GM19238 (cell line): ENCODE results near the gene EPAS1.

ENCODE experiments used
- DNase-seq: peaks from one replicate; pipeline ENCODE4 v3.0.0; 2011; ENCODE audit warnings: low spot score; ENCODE audit not compliant: insufficient read length

The EPAS1 gene

GRCh38 chr2:46404181-46404759 is 107.1 kb downstream of the EPAS1 start:
- no peak for DNase-seq

DNA sequence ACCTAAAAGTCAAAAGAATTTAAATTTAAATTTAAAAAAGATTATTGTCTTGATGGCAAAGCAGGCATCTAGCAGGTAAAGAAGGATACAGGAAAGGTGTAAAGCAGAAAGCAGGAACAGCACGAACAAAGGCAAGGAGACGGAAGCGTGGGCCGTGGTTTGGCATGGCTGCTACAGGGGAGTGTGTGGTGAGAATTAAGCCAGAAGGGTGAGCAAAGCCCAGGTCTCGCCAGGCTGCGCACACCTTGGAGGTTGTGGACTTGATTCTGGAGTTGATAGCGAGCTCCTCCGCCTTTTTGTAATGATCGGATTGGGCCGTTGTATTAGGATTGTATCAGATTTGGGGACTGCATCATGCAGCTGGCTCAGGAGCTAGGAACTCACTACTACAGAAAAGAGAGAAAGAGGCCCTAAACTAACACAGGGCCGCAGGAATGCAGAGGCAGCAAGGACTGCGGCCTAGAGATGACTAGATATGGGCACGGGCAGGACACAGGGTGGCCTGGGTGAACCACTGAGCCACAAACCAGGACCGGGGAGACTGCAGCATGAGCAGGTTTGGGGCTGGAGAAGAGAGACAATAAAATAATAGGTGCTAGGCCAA is 110.7 kb downstream of the EPAS1 start:
- no peak for DNase-seq

GRCh38 chr2:46409756-46410155 is 112.5 kb downstream of the EPAS1 start:
- DNase-seq = no peak

DNA sequence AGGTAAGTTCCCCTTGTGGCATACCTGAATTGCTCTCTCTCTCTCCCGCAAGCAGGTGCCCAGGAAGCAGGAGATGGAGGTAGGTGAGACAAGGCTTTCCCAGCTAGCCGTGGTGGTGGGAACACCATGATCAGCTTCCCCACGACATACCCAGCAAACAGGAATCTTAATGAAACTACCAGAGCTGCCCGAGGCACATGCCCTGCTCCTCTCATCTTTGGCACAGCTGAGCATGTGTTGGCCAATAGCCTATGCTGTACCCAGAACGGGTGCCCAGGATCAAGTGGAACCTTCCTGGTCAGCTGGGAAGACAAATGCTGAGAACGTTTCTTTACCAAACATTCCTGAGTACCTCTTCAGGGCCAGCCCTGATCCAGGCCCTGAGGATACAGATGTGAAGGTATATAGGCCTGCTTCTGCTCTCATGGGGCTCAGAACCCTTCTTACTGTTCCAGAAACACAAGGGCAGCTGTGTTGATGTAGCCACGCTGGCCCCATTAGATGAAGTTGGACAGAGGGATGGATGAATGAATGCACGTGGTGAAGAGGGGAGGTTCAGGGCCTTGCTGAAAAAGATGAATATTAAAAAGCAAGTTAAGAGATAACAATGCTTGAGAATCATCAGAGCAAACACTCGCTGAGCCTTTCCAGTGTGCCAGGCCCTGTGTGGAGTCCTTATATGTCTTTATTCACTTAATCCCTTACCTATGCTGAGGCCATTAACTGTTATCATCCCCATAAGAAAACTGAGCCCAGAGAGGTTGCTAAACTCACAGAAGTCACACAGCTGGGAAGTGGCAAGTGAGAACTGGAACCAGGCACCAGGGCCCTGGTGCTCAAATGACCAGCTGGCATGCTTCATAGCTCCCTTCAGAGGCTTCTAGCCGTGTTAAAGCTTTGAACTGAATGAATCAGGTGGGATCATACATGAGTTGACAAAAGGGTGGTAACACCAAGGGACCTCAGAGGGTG is 113.4 kb downstream of the EPAS1 start:
- DNase-seq = no peak

- DNase-seq = no peak
Measured at GRCh38 chr2:46411245-46411641, 114.0 kb downstream of the EPAS1 start.

DNA sequence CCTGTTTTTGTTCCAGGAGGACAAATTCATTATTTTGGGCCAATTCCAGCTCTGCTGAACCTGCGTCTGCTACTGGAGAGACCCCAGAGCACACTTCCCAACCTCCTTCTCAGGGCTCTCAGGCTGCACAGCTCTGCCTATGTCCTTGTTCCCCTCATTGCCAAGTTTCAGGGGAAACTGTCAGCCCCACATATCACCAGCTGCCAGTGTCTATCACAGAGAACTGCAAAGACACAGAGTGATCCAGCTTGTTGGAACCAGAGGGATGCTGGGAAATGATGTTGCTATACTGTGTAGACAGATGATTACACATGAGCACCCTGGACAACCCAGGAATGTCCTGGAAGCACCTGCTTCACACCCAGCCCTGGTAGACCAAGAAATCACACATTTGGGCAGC is 114.8 kb downstream of the EPAS1 start:
- no peak for DNase-seq

DNA sequence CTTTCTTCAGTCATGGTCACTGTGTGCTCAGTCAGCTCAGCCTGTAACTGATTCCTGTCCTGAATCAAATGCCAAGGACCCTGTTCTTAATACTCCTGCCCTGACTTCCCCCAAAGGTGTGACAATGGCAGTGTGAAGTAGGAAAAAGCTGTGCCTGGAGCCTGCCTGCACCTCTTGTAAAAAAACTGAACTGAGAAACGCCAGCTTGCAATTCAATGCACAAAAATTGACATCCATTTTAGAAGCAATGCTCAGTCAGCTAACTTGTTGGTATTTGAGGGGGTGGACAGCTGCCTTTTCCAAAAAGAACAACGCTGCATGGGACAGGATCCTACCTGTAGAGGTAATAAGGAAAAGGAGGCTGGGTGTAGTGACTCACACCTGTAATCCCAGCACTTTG is 115.9 kb downstream of the EPAS1 start:
- DNase-seq = no peak

DNA sequence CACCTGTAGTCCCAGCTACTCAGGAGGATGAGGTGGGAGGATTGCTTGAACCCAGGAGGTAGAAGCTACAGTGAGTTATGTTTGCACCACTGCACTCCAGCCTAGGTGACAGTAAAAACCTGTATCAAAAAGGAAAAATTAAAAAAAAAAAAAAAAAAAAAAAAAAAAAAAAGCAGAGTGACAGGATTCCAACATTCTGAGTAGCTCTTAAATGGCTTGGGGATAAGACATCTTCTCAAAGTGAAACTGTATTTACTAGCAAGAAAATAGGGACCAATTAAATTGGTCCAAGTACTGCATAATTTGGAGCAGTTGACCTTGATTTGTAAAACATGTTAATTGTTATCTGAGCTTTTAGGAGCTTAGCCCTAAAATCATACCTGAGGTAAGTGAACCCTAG is 116.4 kb downstream of the EPAS1 start:
- DNase-seq = no peak

- no peak for DNase-seq
Measured at GRCh38 chr2:46414701-46415100, 117.5 kb downstream of the EPAS1 start.

DNA sequence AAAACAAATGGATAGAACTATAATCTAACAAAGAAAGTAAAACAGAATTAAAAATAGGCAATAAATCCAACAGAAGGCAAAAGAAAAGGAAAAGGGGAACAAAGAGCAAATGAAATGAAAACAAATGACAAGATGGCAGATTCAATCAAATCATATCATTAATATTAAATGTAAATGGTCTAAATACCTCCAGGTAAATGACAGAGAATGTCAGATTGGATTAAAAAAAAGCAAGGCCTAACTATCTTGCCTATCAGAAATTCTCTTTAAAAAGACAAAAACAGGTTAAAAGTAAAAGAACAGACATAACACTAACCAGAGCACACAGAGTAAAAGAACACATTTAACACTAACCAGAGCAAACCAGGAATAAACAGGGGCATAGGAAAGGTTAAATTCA is 119.1 kb downstream of the EPAS1 start:
- DNase-seq = no peak

DNA sequence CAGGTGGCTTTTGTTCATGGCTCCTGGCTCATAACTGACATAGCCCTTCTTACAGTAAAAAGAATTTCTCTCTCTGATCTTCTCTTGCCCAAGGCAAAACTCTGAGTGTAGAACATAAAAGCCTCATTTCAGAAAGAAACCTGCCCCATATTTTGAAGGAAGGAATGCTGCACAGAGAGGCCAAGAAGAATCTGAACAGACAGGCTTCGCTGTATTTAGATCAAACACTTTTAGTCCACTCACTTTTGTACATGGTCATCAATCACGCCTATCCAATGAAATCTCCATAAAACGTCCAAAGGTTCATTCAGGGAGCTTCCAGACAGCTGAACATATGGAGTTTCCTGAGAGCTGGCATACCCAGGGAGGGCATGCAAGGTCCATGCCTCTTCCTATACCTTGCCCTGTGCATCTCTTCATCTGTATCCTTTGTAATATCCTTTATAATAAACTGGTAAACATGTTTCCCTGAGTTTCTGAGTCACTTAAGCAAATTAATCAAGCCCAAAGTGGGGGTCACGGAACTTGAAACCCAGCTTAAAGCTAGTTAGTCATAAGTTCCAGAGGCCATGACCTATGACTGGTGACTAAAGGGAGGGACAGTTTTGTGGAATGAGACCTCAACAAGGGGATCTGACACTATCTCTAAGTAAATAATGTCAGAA is 119.7 kb downstream of the EPAS1 start:
- DNase-seq = no peak

- no peak for DNase-seq
Measured at GRCh38 chr2:46420945-46421344, 123.7 kb downstream of the EPAS1 start.

GRCh38 chr2:46421361-46421760 is 124.2 kb downstream of the EPAS1 start:
- no peak for DNase-seq

- no peak for DNase-seq
Measured at GRCh38 chr2:46422717-46423394, 125.6 kb downstream of the EPAS1 start.

GRCh38 chr2:46424937-46425336 is 127.7 kb downstream of the EPAS1 start:
- DNase-seq = no peak

DNA sequence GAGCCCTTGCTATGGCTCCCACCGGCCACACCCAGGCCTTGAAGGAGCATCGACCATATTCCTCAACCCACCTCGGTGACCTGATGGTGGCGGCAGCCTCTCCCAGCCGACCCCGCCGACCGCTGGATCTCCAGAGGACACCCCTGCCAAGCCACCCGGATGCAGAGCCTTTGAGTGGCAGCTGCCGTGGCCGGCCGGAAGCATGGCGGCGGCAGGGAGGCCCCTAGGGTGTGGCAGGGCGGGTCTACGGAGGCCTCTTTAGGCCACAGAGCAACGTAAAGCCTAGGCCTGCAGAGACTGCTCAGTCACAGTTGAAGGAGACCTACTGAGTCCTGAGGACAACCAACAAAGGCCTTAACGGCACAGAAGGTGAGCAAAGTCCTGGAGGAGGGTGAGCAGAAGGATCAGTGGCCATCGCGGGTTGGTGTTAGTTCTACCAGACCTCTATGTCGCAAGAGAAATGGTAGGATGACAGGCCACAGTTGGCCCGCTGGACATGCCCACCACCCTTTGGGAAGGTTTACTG is 131.8 kb downstream of the EPAS1 start:
- DNase-seq = no peak

- no peak for DNase-seq
Measured at GRCh38 chr2:46430413-46430812, 133.2 kb downstream of the EPAS1 start.

DNA sequence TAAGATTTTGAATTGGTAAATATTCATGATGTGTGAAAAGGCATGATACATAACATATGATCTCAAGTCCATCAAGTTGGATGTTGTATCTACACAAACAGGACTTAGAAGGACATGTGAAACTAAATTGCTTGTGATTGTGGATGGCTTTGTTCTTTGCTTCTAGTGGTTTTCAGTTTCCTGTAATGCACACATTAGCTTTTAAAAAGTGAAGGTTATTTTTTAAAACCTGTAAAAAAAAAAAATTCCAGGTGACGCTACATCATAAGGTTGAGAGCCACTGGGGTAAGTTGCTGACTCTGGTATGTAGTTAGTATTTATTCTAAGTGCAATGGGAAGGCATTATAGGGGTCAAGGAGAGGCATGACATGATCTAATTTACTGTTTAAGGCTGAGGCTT is 133.8 kb downstream of the EPAS1 start:
- DNase-seq = no peak

- DNase-seq = no peak
Measured at GRCh38 chr2:46431481-46432235, 134.5 kb downstream of the EPAS1 start.

DNA sequence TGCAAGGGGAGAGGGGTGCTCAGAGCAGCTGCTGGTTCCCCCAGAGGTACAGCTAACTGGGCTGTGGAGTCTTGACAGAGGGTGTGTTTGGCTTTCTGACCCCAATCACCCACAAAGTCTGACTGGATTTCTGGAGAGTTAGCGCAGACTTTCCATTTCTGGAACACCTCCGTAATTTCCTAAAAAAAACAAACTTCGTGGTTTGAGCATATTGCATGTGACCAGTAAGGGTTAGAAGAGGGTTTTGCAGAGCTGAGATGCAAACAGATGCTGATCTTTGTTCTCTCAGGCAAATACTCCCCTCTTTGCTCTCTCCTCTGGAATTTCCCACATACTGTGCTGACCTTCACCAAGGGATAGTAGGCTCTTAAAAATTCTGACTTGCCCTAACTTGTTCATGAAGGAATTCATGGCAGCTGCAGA is 137.7 kb downstream of the EPAS1 start:
- no peak for DNase-seq
